ENCODE results near the gene PARP3.

- TF ChIP-seq CTCF (IDR thresholded peaks at IDR 0.05) (no peak), POLR2A (IDR thresholded peaks at IDR 0.05) (no peak), EP300 (IDR thresholded peaks at IDR 0.05) (no peak), POLR2AphosphoS5 (IDR thresholded peaks at IDR 0.05) (no peak)
These were observed 24.8 kb downstream of the PARP3 start for GRCh38 chr3:51966922-51967383.

Data from gastroesophageal sphincter (tissue), 3 donors.